DMS79 (cell line): ENCODE measurements around the gene RANBP2.
A peak's percentile ranks its signal among the peaks of the same experiment; 100 is the strongest.

Experiments used
- DNase-seq: peaks from one replicate; lab custom pipeline; 2025; lab: John Stamatoyannopoulos, UW

RANBP2 gene

GRCh38 chr2:108778857-108779256 lies 59.6 kb downstream of the RANBP2 start:
- no peak for DNase-seq

- no peak for DNase-seq
Measured at GRCh38 chr2:108786008-108786353, 66.7 kb downstream of the RANBP2 start.

DNA sequence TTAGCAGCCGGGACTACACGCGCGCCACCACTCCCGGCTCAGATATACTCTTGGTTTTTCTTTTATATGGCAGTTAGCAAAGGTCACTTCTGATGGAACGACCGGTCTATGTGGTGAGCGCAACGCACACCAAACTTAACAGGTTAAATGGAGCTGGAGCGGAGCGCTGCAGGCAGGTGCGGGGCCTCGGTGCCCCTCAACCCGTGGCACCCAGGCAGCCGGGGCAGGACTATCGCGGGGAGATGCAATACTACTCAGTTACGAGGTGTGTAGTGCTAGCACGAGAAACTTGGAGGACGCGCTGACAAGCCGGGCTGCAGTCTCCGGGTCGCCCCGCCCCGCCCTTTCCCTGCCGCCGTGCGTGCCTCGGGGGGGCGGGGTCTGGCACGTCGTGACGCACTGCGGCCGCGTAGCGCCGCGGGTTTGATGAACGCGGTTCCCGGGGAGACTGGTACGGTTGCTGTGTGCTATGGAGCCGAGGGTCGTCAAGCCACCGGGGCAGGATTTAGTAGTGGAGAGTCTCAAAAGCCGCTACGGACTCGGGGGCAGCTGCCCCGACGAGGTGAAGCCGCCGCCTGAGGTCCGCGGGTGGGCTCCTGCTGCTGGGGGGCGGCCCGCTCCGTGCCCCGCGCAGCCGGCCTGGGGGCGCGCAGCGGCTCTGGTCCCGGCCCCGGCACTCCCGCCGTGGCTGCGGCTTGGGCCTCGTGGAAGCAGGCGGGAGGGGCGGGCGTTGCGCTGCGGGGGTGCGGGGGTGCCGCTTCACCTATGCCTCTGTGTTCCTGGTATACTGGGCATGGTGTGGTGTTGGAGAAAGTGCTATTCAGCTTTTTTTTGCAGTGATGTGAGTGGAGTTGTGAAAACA lies 67.3 kb downstream of the RANBP2 start, which contains the start of gene CCDC138:
Gene CCDC138 (plus strand): TSS at position 418 of the 862 bp plus-strand sequence. CDS start 52 bp downstream, at position 470.
- DNase-seq: peak; percentile 82

DNA sequence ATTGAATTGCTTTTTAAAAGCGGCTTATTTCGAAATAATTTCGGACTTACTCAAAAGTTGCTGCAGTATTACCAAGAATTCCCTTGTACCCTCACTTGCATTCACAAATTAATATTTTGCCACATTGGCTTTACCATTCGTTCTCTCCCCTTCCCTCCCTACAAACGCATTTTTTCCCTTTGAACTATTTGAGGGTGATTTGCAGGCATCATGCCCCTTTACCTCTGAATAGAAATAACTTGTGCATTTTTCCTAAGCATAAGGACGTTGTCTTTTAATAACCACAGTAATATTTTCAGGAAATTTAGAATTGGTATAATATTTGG lies 67.9 kb downstream of the RANBP2 start:
- no peak for DNase-seq

DNA sequence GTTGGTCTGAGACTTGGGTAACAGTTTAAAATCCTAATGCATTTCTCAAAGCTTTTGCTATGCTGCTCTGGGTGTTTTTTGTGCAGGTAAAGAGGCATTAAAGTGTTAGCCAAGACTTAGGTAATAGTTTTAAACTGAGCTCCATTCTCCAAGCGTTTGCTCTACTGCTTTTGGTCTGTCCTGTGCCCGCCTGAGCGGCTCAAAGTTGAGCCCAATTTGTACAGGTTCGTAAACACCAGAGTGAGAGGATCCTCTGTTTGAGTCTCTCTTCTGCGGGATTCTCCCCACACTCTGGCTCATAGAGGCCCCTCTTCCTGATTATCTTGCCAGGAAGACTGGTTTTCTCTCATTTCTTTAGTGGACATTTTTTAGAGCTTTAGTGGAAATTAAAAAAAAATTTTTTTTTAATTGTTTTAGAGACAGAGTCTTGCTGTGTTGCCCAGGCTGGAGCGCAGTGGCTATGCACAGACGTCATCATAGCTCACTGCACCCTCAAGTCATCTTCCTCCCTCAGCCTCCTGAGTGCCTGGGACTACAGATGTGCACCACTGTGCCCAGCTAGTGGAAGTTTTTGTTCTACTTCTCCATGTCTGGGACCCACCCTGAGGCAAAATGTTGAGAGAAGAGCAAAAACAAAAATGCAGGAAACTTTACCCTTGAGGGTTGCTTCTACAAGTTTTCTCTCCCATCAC lies 83.9 kb downstream of the RANBP2 start:
- DNase-seq: no peak

GRCh38 chr2:108805032-108805431 lies 85.8 kb downstream of the RANBP2 start:
- DNase-seq: no peak

DNA sequence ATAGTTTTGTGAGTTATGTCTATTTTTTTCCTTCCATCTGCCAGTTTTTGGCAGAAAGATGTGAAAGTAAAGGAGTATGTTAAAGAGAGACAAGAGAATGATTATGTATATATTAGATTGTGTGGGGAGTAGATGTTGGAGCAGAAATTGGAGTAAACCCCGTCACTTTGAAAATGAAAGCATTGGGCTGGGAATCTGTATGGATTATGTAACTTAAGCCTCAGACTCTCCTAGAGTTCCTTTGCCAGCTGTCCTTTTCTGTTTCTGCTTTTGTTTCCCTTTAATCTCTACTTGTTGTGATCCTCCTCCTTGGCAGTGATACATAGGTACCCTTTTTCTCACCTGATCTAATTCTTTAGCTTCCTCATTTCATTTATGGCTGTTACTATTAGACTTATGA lies 86.5 kb downstream of the RANBP2 start:
- no peak for DNase-seq

- DNase-seq: no peak
Measured at GRCh38 chr2:108806371-108807113, 87.3 kb downstream of the RANBP2 start.

DNA sequence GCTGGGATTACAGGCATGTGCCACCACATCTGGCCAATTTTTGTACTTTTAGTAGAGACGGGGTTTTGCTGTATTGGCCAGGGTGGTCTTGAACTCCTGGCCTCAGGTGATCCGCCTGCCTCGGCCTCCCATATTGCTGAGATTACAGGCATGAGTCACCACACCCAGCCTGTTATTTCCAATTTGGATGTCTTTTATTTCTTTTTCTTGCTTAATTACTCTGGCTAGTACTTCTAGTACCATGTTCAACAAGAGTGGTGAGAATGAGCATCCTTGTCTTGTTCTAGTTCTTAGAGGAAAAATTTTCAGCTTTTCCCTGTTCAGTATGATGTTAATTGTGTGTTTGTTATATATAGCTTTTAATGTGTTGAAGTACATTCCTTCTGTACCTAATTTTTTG lies 90.7 kb downstream of the RANBP2 start:
- no peak for DNase-seq

DNA sequence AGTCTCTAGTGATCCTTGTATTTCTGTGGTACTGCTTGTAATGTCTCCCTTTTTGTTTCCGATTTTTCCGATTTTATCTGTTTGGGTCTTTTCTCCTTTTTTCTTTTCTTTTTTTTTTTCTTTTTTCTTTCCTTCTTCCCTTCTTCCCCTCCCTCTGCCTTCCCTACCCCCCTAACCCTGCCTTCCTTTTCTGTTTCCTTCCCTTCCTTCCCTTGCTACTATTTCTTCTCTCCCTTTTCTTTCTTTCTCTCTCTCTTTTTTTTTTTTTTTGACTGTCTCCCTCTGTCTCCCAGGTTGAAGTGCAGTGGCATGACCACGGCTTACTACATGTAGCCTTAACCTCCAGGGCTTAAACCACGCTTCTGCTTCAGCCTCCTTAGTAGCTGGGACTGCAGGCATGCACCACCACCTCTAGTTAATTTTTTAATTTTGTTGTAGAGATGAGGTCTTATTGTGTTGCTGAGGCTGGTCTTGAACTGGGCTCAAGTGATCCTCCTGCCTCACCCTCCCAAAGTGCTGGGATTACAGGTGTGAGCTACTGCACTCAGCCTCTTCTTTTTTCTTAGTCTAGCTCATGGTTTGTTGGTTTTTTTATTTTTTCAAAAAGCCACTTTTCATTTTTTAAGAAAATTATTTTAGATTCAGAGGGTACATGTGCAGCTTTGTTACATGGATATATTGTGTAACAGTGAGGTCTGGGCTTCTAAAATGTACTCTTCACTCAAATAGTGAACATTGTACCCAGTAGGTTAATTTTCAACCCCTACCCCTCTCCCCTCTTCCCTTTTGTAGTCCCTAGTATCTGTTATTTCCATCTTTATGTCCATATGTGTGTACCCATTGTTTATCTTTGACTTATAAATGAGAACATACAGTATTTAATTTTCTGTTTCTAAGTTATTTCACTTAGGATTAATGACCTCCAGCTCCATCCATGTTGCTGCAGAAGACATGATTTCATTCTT lies 92.0 kb downstream of the RANBP2 start:
- no peak for DNase-seq

DNA sequence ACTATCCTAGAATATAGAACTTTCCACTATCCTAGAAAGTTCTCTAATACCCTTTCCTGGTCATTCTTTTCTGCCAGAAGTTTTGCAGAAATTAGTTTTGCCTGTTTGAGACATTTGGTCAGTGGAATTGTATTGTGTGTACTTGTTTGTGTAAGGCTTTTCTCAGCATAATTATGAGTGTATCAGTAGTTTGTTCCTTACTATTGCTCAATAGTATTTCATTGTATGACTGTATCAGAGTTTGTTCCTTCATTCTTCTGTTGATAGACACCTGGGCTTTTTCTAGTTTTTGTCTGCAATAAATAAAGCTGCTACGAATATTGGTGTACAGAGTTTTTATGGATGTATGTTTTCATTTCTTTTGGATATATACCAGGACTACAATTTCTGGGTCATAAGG lies 94.5 kb downstream of the RANBP2 start:
- DNase-seq: no peak

- no peak for DNase-seq
Measured at GRCh38 chr2:108820482-108820881, 101.2 kb downstream of the RANBP2 start.

DNA sequence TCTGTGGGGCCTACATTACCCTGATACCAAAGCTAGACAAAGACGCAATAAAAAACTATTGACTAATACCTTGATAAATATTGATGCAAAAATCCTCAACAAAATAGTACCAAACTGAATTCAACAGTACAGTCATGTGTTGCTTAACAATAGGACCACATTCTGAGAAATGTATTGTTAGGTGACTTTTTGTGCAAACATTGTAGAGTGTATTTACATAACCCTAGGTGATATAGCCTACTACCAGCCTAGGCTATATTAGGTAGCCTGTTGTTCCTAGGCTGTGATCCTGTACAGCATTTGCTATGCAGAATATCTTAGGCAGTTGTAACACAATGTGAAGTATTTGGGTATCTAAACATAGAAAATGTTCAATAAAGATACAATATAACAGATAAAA lies 104.0 kb downstream of the RANBP2 start:
- DNase-seq: no peak

- no peak for DNase-seq
Measured at GRCh38 chr2:108824316-108825070, 105.2 kb downstream of the RANBP2 start.

DNA sequence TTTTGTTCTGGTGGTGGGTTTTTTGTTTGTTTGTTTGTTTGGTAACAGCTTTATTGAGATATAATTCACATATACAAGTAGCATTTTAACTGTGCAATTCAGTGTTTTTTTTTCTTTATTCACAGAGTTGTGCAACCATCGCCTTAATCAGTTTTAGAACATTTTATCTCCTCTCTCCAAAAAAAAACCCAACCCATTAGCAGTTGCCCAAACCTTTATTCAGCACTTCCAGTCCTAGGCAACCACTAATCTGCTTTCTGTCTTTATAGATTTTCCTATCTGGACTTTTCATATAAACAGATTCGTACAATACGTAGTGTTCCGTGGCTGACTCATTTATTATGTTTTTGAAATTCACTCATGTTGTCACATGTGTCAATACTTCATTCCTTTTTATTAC lies 106.0 kb downstream of the RANBP2 start:
- DNase-seq: no peak

DNA sequence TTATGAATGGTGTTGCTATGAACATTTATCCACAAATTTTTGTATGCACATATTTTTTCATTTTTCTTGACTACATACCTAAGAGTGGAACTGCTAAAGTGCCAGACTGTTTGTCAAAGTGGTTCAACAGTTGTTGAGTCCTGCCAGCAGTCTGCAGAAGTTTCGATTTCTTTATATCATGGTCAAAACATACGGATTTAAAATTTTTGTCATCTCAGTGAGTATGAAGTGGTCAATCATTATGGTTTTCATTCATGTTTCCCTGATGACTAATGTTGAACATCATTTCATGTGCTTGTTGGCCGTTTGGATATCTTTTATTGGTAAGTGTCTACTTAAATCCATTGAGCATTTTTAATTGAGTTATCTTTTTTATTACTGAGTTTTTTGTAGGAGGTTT lies 106.5 kb downstream of the RANBP2 start:
- DNase-seq: no peak

GRCh38 chr2:108829578-108830310 lies 110.5 kb downstream of the RANBP2 start:
- DNase-seq: no peak

DNA sequence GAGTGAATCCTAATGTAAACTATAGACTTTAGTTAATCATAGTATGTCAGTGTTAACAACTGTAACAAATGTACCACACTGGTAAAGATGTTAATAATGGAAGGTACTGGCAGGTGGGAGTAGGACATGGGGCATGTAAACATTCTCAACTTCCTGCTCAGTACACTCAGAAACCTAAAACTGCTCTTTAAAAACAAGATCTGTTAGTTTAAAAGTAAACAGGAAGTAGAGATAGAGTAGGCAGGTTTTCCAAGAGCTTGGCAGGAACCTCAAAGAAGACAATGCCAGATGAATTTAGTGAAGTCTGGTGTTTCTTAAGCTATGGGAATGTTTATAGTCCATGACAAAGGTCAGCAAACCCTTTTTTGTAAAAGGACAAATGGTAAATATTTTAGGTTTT lies 113.9 kb downstream of the RANBP2 start:
- DNase-seq: no peak

GRCh38 chr2:108834620-108835019 lies 115.3 kb downstream of the RANBP2 start:
- no peak for DNase-seq

DNA sequence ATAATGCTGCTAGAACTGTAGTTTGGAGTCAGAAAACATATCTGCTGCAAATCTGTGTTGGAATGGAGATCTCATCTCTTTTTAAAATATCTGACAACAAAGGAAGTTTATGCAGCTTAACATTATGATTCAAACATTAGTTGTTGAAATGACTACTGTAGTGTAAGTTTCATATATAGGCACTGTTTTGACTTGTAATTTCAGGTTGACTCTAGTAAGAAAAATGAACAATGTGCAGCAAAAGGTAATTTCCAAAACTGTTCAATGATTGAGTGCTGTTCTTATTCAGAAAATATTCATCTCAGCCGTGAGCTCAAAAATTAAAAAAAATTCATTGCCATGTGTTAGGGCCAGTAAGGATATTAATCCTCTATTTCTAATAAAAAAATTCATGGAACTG lies 115.8 kb downstream of the RANBP2 start:
- DNase-seq: no peak
